HepG2 (cell line): Measurements from ENCODE around the gene ALOX5. TPM values are rescaled to one million over a fixed set of nuclear protein-coding genes. Genes with fewer than 3 reads are reported as not detected.

Experiments
- ATAC-seq: fragments of 200-7000 bp; cut with Tn5 transposase; 3 replicates; pipeline ENCODE4 v1.9.1; 2020; ENCODE audit warnings: mild to moderate bottlenecking, moderate library complexity
- BruUV-seq: library from RNA; stranded (reverse); fragments of 400-500 nt; replicated peaks from 2 replicates; lab custom pipeline; 2021; lab: Mats Ljungman, UMichigan
- CTCF ChIA-PET: fragments of 300-600 bp; formaldehyde crosslinking; extraction: SDS; loops from one replicate; lab custom pipeline; 2021; ENCODE audit warnings: low total read pairs, inconsistent platforms, low intra/inter-chr PET ratio; lab: Yijun Ruan, JAX
- POLR2A ChIA-PET: fragments of 350-600 bp; sonication (Branson Sonifier 250); formaldehyde crosslinking; loops from one replicate; lab custom pipeline; 2020; ENCODE audit warnings: antibody characterized with exemption, inconsistent platforms; lab: Yijun Ruan, JAX
- DNase-seq: peaks from one replicate; pipeline ENCODE4 v3.0.0-alpha.2; 2015; ENCODE audit warnings: low spot score
- FAIRE-seq: peaks from 3 replicates; lab custom pipeline; 2011; peaks lifted over from hg19 to GRCh38; lab: Jason Lieb, UNC
- H2AFZ ChIP-seq: one replicate; pipeline ENCODE4 v1.6.1; 2011; ENCODE audit warnings: low read length, inconsistent platforms
- H3K27ac ChIP-seq: fragments of 300-600 bp; 3 replicates; pipeline ENCODE4 v1.8.0; 2011; ENCODE audit warnings: mixed run types, mild to moderate bottlenecking, mixed read lengths, low read length, inconsistent platforms; ENCODE audit not compliant: insufficient read depth; ENCODE audit errors: extremely low read length
- H3K27me3 ChIP-seq, 2 experiments: fragments of 200-600 bp in 1 of 2; 2 replicates in 1 of 2; 3 replicates in 1 of 2; pipeline versions ENCODE4 v1.6.0 to v1.8.0; 2011; ENCODE audit warnings: low read length in 2 of 2, mild to moderate bottlenecking in 2 of 2, moderate library complexity in 2 of 2, inconsistent platforms in 1 of 2; ENCODE audit not compliant: insufficient read depth in 2 of 2, control insufficient read depth in 1 of 2
- H3K36me3 ChIP-seq, 2 experiments: fragments of 200-600 bp in 1 of 2; replicated peaks in 1 of 2; 2 replicates in 1 of 2; 3 replicates in 1 of 2; pipeline versions ENCODE4 v1.5.1 to v1.8.0; 2011; ENCODE audit warnings: low read length in 2 of 2, inconsistent platforms in 1 of 2; ENCODE audit not compliant: insufficient read depth in 2 of 2, control insufficient read depth in 1 of 2
- H3K4me1 ChIP-seq: 2 replicates; pipeline ENCODE4 v1.5.1; 2012; ENCODE audit warnings: low read length, inconsistent platforms; ENCODE audit not compliant: insufficient read depth
- H3K4me2 ChIP-seq: 2 replicates; pipeline ENCODE4 v1.6.0; 2011; ENCODE audit warnings: low read depth, low read length, inconsistent platforms
- H3K4me3 ChIP-seq, 3 experiments: fragments of 200-600 bp in 1 of 3; sonication (generic), shearing (Covaris generic) in 1 of 3; replicated peaks in 1 of 3; 2 replicates each; pipeline ENCODE4 v1.5.1; 2011 to 2016; ENCODE audit warnings: low read length in 3 of 3, inconsistent platforms in 2 of 3, low read depth in 2 of 3, mild to moderate bottlenecking in 2 of 3, control low read depth in 1 of 3, mixed read lengths in 1 of 3; ENCODE audit not compliant: insufficient read depth in 1 of 3
- H3K79me2 ChIP-seq: one replicate; pipeline ENCODE4 v1.6.1; 2011; ENCODE audit warnings: low read length, inconsistent platforms; ENCODE audit not compliant: insufficient read depth
- H3K9ac ChIP-seq: 2 replicates; pipeline ENCODE4 v1.6.0; 2011; ENCODE audit warnings: mild to moderate bottlenecking, low read depth, low read length, inconsistent platforms; ENCODE audit not compliant: insufficient read depth
- H3K9me3 ChIP-seq: 2 replicates; pipeline ENCODE4 v1.5.1; 2012; ENCODE audit warnings: mild to moderate bottlenecking, low read length
- H4K20me1 ChIP-seq: 2 replicates; pipeline ENCODE4 v1.6.0; 2011; ENCODE audit warnings: inconsistent platforms, mild to moderate bottlenecking, low read length, moderate library complexity; ENCODE audit not compliant: insufficient read depth
- DNMT3B ChIP-seq: conservative IDR thresholded peaks from 2 replicates; pipeline ENCODE4 v1.6.1; 2016; ENCODE audit warnings: missing biosample characterization, control low read depth
- GABPB1 ChIP-seq: IDR thresholded peaks from 2 replicates; pipeline ENCODE4 v1.6.1; 2016; ENCODE audit warnings: mild to moderate bottlenecking, missing genetic modification reagents, moderate library complexity, missing compliant biosample characterization
- NFATC3 ChIP-seq: sonication (generic); formaldehyde crosslinking; IDR thresholded peaks from 2 replicates; pipeline ENCODE4 v1.5.1; 2020; ENCODE audit warnings: mild to moderate bottlenecking, missing genetic modification reagents
- NFE2L1 ChIP-seq: sonication (generic); formaldehyde crosslinking; IDR thresholded peaks from 2 replicates; pipeline ENCODE4 v1.4.0; 2020; ENCODE audit warnings: missing genetic modification reagents, mild to moderate bottlenecking, borderline replicate concordance
- NR2C2 ChIP-seq: sonication (generic); formaldehyde crosslinking; IDR thresholded peaks from 2 replicates; pipeline ENCODE4 v1.4.0; 2020; ENCODE audit warnings: missing genetic modification reagents, mild to moderate bottlenecking, moderate library complexity, borderline replicate concordance
- NRL ChIP-seq: sonication (generic); formaldehyde crosslinking; IDR thresholded peaks from 2 replicates; pipeline ENCODE4 v1.5.0; 2020; ENCODE audit warnings: missing genetic modification reagents, mild to moderate bottlenecking, moderate library complexity, borderline replicate concordance
- PTBP1 ChIP-seq: fragments of 200-400 bp; formaldehyde crosslinking; IDR thresholded peaks from 2 replicates; pipeline ENCODE4 v1.6.1; 2018; ENCODE audit warnings: low read length, low read depth; ENCODE audit not compliant: poor library complexity, severe bottlenecking
- SIX4 ChIP-seq: sonication (generic); formaldehyde crosslinking; IDR thresholded peaks from 2 replicates; pipeline ENCODE4 v1.4.0; 2020; ENCODE audit warnings: missing genetic modification reagents
- STAT5B ChIP-seq: sonication (generic); formaldehyde crosslinking; IDR thresholded peaks from 2 replicates; pipeline ENCODE4 v1.4.0; 2020; ENCODE audit warnings: missing genetic modification reagents
- ZMYM2 ChIP-seq: sonication (generic); formaldehyde crosslinking; IDR thresholded peaks from 2 replicates; pipeline ENCODE4 v1.8.0; 2022; ENCODE audit warnings: mild to moderate bottlenecking, missing genetic modification reagents
- ZNF292 ChIP-seq: sonication (generic); formaldehyde crosslinking; IDR thresholded peaks from 2 replicates; pipeline ENCODE4 v1.8.1; 2022; ENCODE audit warnings: mild to moderate bottlenecking, low read depth, missing genetic modification reagents, borderline replicate concordance
- ZNF354B ChIP-seq: sonication (generic); formaldehyde crosslinking; IDR thresholded peaks from 2 replicates; pipeline ENCODE4 v1.8.0; 2022; ENCODE audit warnings: mild to moderate bottlenecking, missing genetic modification reagents
- ZSCAN20 ChIP-seq: sonication (generic); formaldehyde crosslinking; IDR thresholded peaks from 2 replicates; pipeline ENCODE4 v1.4.0; 2020; ENCODE audit warnings: missing genetic modification reagents, mild to moderate bottlenecking, borderline replicate concordance
- WGBS: methylation state at CpG from one replicate; pipeline ENCODE4 v1.1.6; 2017; ENCODE audit warnings: low lambda C conversion rate; 5-methylcytosine and 5-hydroxymethylcytosine counted together
- in situ Hi-C: cut with HindIII; loops from 2 replicates; pipeline ENCODE4 v1.10.0; 2017; ENCODE audit warnings: low pct_unique_long_range_greater_than_20kb; ENCODE audit not compliant: extremely low pct_ligation_motif_present
- intact Hi-C: fragments of 100-400 bp; cut with micrococcal nuclease; formaldehyde crosslinking; loops from one replicate; pipeline ENCODE4 v1.10.0; 2022; ENCODE audit not compliant: unreplicated experiment
- polyA plus RNA-seq, 8 experiments: library from polyadenylated mRNA; depleted of rRNA in 3 of 8; stranded (reverse) in 7 of 8; unstranded in 1 of 8; fragments of >200 nt; fragmentation: Illumina TruSeq in 4 of 8; extraction: Trizol in 4 of 8; gene quantifications; 2 replicates each; pipeline versions ENCODE4 v1.2.1 to v1.2.3, GENCODE V29; 2011 to 2016; ENCODE audit warnings: low read depth in 4 of 8, missing spikeins in 1 of 8, mixed read lengths in 1 of 8; ENCODE audit not compliant: insufficient read depth in 1 of 8
- total RNA-seq, 5 experiments: library from RNA; depleted of rRNA; stranded (reverse); fragments of >200 nt; fragmentation: Illumina TruSeq; extraction: Trizol; gene quantifications; 2 replicates each; pipeline ENCODE4 v1.2.3, GENCODE V29; 2016; ENCODE audit warnings: low read depth in 1 of 5
- TF ChIP-seq, protein P1 (sequence below): sonication (generic); formaldehyde crosslinking; IDR thresholded peaks from 2 replicates; pipeline ENCODE4 v1.4.0; 2020; ENCODE audit warnings: missing genetic modification reagents
- TF ChIP-seq, protein P2 (sequence below): sonication (generic); formaldehyde crosslinking; IDR thresholded peaks from 2 replicates; pipeline ENCODE4 v1.5.1; 2020; ENCODE audit warnings: mild to moderate bottlenecking, missing genetic modification reagents, moderate library complexity
- TF ChIP-seq, protein P3 (sequence below): sonication (generic); formaldehyde crosslinking; conservative IDR thresholded peaks from 2 replicates; pipeline ENCODE4 v1.8.0; 2022; ENCODE audit warnings: low read depth, missing genetic modification reagents

The ALOX5 gene
- total and polyA plus RNA-seq, 2 of the 13 experiments (the other 11 are each of a cell fraction or from before 2014, with no cell fraction given), result 0.04 TPM; not detected in 1

DNA sequence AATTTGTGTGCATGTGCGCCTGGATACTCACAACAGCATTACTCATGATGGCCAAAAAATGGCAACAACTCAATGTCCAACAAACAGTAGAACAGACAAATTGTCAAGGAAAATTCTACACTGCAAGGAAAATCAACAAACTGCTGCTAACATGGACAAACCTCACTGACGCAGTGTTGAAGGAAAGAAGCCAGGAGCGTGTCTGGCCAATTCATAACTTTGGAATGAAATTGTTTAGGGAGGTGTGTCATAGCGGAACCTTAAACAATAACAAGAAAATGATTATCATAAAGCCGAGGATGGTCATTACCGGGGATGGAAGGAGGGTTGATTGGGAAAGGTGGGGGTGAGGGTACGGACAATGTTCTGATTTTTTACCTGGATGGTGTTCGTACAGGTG lies 29.1 kb downstream of the ALOX5 start:
- WGBS, result 22% methylated on average over 8 of the region's 8 CpGs
- Histone ChIP-seq H3K36me3 (no peaks in the 10 kb centered on the region), H3K4me3 (no peak overlapping the region), H3K4me1 (no peaks in the 10 kb centered on the region), H3K27me3 (peaks cover 2 to 11% of the 10 kb centered on the region in 2 experiments; a peak in 1 of 5 replicates), H4K20me1 (no peaks in the 10 kb centered on the region), H2AFZ (no peak overlapping the region), H3K4me2 (no peak overlapping the region), H3K27ac (no peak overlapping the region), H3K9me3 (no peaks in the 10 kb centered on the region), H3K79me2 (no peaks in the 10 kb centered on the region), H3K9ac (no peak overlapping the region)
- ATAC-seq, result no peak
- no peak for DNase-seq
- CTCF ChIA-PET, result no interaction called here
- POLR2A ChIA-PET, result no interaction called here
- intact Hi-C loops, result no loop called here
- no TSS peak for BruUV-seq
- FAIRE-seq, result no peak
- in situ Hi-C loops, result no loop called here
- no peak for TF ChIP-seq DNMT3B (CRISPR knock-in tag)
- TF ChIP-seq SIX4 (CRISPR knock-in tag), result no peak
- TF ChIP-seq, protein P1, sequence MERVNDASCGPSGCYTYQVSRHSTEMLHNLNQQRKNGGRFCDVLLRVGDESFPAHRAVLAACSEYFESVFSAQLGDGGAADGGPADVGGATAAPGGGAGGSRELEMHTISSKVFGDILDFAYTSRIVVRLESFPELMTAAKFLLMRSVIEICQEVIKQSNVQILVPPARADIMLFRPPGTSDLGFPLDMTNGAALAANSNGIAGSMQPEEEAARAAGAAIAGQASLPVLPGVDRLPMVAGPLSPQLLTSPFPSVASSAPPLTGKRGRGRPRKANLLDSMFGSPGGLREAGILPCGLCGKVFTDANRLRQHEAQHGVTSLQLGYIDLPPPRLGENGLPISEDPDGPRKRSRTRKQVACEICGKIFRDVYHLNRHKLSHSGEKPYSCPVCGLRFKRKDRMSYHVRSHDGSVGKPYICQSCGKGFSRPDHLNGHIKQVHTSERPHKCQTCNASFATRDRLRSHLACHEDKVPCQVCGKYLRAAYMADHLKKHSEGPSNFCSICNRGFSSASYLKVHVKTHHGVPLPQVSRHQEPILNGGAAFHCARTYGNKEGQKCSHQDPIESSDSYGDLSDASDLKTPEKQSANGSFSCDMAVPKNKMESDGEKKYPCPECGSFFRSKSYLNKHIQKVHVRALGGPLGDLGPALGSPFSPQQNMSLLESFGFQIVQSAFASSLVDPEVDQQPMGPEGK (CRISPR knock-in tag), result no peak
- no peak for TF ChIP-seq NRL
- TF ChIP-seq NFATC3 (CRISPR knock-in tag), result no peak
- TF ChIP-seq PTBP1, result no peak
- no peak for TF ChIP-seq ZNF292 (CRISPR knock-in tag)
- TF ChIP-seq ZNF354B (CRISPR knock-in tag), result no peak
- no peak for TF ChIP-seq GABPB1 (CRISPR knock-in tag)
- TF ChIP-seq, protein P2, sequence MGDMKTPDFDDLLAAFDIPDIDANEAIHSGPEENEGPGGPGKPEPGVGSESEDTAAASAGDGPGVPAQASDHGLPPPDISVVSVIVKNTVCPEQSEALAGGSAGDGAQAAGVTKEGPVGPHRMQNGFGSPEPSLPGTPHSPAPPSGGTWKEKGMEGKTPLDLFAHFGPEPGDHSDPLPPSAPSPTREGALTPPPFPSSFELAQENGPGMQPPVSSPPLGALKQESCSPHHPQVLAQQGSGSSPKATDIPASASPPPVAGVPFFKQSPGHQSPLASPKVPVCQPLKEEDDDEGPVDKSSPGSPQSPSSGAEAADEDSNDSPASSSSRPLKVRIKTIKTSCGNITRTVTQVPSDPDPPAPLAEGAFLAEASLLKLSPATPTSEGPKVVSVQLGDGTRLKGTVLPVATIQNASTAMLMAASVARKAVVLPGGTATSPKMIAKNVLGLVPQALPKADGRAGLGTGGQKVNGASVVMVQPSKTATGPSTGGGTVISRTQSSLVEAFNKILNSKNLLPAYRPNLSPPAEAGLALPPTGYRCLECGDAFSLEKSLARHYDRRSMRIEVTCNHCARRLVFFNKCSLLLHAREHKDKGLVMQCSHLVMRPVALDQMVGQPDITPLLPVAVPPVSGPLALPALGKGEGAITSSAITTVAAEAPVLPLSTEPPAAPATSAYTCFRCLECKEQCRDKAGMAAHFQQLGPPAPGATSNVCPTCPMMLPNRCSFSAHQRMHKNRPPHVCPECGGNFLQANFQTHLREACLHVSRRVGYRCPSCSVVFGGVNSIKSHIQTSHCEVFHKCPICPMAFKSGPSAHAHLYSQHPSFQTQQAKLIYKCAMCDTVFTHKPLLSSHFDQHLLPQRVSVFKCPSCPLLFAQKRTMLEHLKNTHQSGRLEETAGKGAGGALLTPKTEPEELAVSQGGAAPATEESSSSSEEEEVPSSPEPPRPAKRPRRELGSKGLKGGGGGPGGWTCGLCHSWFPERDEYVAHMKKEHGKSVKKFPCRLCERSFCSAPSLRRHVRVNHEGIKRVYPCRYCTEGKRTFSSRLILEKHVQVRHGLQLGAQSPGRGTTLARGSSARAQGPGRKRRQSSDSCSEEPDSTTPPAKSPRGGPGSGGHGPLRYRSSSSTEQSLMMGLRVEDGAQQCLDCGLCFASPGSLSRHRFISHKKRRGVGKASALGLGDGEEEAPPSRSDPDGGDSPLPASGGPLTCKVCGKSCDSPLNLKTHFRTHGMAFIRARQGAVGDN, result no peak
- no peak for TF ChIP-seq ZMYM2 (CRISPR knock-in tag)
- TF ChIP-seq, protein P3, sequence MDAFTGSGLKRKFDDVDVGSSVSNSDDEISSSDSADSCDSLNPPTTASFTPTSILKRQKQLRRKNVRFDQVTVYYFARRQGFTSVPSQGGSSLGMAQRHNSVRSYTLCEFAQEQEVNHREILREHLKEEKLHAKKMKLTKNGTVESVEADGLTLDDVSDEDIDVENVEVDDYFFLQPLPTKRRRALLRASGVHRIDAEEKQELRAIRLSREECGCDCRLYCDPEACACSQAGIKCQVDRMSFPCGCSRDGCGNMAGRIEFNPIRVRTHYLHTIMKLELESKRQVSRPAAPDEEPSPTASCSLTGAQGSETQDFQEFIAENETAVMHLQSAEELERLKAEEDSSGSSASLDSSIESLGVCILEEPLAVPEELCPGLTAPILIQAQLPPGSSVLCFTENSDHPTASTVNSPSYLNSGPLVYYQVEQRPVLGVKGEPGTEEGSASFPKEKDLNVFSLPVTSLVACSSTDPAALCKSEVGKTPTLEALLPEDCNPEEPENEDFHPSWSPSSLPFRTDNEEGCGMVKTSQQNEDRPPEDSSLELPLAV (CRISPR knock-in tag), result no peak
- TF ChIP-seq STAT5B (CRISPR knock-in tag), result no peak
- TF ChIP-seq NFE2L1 (CRISPR knock-in tag), result no peak
- TF ChIP-seq NR2C2 (CRISPR knock-in tag), result no peak
- TF ChIP-seq ZSCAN20, result no peak
